ENCODE results near the gene HNF1A.

The HNF1A gene

GRCh38 chr12:120932956-120933526 is 45.3 kb upstream of the HNF1A start:
- Histone ChIP-seq H3K9me3 (ENCODE audit: severe bottlenecking) (no peaks in the 10 kb centered on the region), H3K36me3 (ENCODE audit: low read depth) (no peaks in the 10 kb centered on the region), H3K27me3 (ENCODE audit: insufficient read depth, poor library complexity, severe bottlenecking) (no peaks in the 10 kb centered on the region), H3K4me3 (ENCODE audit: severe bottlenecking) (no peak overlapping the region), H3K27ac (ENCODE audit: poor library complexity, severe bottlenecking) (no peak overlapping the region), H3K4me1 (ENCODE audit: insufficient read depth, poor library complexity, severe bottlenecking) (peaks cover 8% of the 10 kb centered on the region)
- DNase-seq (ENCODE audit: low spot score), result no peak
- TF ChIP-seq CTCF (IDR thresholded peaks at IDR 0.05; ENCODE audit: poor library complexity, severe bottlenecking), result no peak
- ATAC-seq (ENCODE audit: low read depth), result no peak

- Histone ChIP-seq H3K27me3 (ENCODE audit: insufficient read depth, poor library complexity, severe bottlenecking) (no peaks in the 10 kb centered on the region), H3K36me3 (ENCODE audit: low read depth) (no peaks in the 10 kb centered on the region)
- TF ChIP-seq CTCF (IDR thresholded peaks at IDR 0.05; ENCODE audit: poor library complexity, severe bottlenecking), result no peak
Measured at GRCh38 chr12:120933786-120934185, 44.6 kb upstream of the HNF1A start.

GRCh38 chr12:120936197-120936596 is 42.1 kb upstream of the HNF1A start:
- Histone ChIP-seq H3K9me3 (ENCODE audit: severe bottlenecking) (no peaks in the 10 kb centered on the region), H3K27me3 (ENCODE audit: insufficient read depth, poor library complexity, severe bottlenecking) (no peaks in the 10 kb centered on the region), H3K4me3 (ENCODE audit: severe bottlenecking) (no peak overlapping the region), H3K36me3 (ENCODE audit: low read depth) (no peaks in the 10 kb centered on the region), H3K4me1 (ENCODE audit: insufficient read depth, poor library complexity, severe bottlenecking) (no peaks in the 10 kb centered on the region), H3K27ac (ENCODE audit: poor library complexity, severe bottlenecking) (no peak overlapping the region)
- ATAC-seq (ENCODE audit: low read depth) (no peak), DNase-seq (ENCODE audit: low spot score) (no peak)
- no peak for TF ChIP-seq CTCF (IDR thresholded peaks at IDR 0.05; ENCODE audit: poor library complexity, severe bottlenecking)

More at GRCh38 chr12:120933786-120934185, 44.6 kb upstream of the HNF1A start:
- Histone ChIP-seq H3K9me3 (ENCODE audit: severe bottlenecking) (no peaks in the 10 kb centered on the region), H3K4me3 (ENCODE audit: severe bottlenecking) (no peak overlapping the region), H3K27ac (ENCODE audit: poor library complexity, severe bottlenecking) (no peak overlapping the region), H3K4me1 (ENCODE audit: insufficient read depth, poor library complexity, severe bottlenecking) (peaks cover 6% of the 10 kb centered on the region)
- no peak for ATAC-seq (ENCODE audit: low read depth)
- DNase-seq (ENCODE audit: low spot score), result no peak

GRCh38 chr12:120938496-120938895 is 39.8 kb upstream of the HNF1A start:
- DNase-seq (ENCODE audit: low spot score), result no peak
- ATAC-seq (ENCODE audit: low read depth), result no peak
- TF ChIP-seq CTCF (IDR thresholded peaks at IDR 0.05; ENCODE audit: poor library complexity, severe bottlenecking), result no peak
- Histone ChIP-seq H3K4me3 (ENCODE audit: severe bottlenecking) (no peak overlapping the region), H3K4me1 (ENCODE audit: insufficient read depth, poor library complexity, severe bottlenecking) (no peaks in the 10 kb centered on the region), H3K27me3 (ENCODE audit: insufficient read depth, poor library complexity, severe bottlenecking) (no peaks in the 10 kb centered on the region), H3K27ac (ENCODE audit: poor library complexity, severe bottlenecking) (no peak overlapping the region), H3K9me3 (ENCODE audit: severe bottlenecking) (no peaks in the 10 kb centered on the region), H3K36me3 (ENCODE audit: low read depth) (no peaks in the 10 kb centered on the region)

GRCh38 chr12:120939523-120939922 is 38.8 kb upstream of the HNF1A start:
- Histone ChIP-seq H3K36me3 (ENCODE audit: low read depth) (no peaks in the 10 kb centered on the region), H3K27ac (ENCODE audit: poor library complexity, severe bottlenecking) (no peak overlapping the region), H3K9me3 (ENCODE audit: severe bottlenecking) (no peaks in the 10 kb centered on the region), H3K4me3 (ENCODE audit: severe bottlenecking) (no peak overlapping the region), H3K4me1 (ENCODE audit: insufficient read depth, poor library complexity, severe bottlenecking) (no peaks in the 10 kb centered on the region), H3K27me3 (ENCODE audit: insufficient read depth, poor library complexity, severe bottlenecking) (no peaks in the 10 kb centered on the region)
- DNase-seq (ENCODE audit: low spot score), result no peak
- no peak for ATAC-seq (ENCODE audit: low read depth)
- TF ChIP-seq CTCF (IDR thresholded peaks at IDR 0.05; ENCODE audit: poor library complexity, severe bottlenecking), result no peak
